Endothelial cell of umbilical vein (primary cell): ENCODE data around the gene KARS1. TPM values are rescaled to one million over a fixed set of nuclear protein-coding genes. Genes with fewer than 3 reads are reported as not detected.

ENCODE experiments used
- BruUV-seq: library from RNA; stranded (reverse); fragments of 400-500 nt; replicated peaks from 2 replicates; lab custom pipeline; 2021; lab: Mats Ljungman, UMichigan
- CTCF ChIA-PET: fragments of 300-600, 350-600 bp; sonication (Branson Sonifier 250); formaldehyde crosslinking; loops from one replicate; lab custom pipeline; 2021; ENCODE audit warnings: antibody characterized with exemption, inconsistent platforms; lab: Charles Lee
- POLR2A ChIA-PET: fragments of 300-600, 350-600 bp; sonication (Branson Sonifier 250); formaldehyde crosslinking; loops from one replicate; lab custom pipeline; 2021; ENCODE audit warnings: antibody characterized with exemption, inconsistent platforms; lab: Charles Lee
- DNase-seq: peaks from one replicate; pipeline ENCODE4 v3.0.0-alpha.2; 2011; ENCODE audit warnings: low read depth, low spot score
- FAIRE-seq: peaks from 2 replicates; lab custom pipeline; 2011; peaks lifted over from hg19 to GRCh38; lab: Jason Lieb, UNC
- H2AFZ ChIP-seq: 2 replicates; pipeline ENCODE4 v1.6.0; 2012; ENCODE audit warnings: low read depth, low read length, control low read depth, inconsistent platforms
- H3K27ac ChIP-seq: 2 replicates; pipeline ENCODE4 v1.5.1; 2011; ENCODE audit warnings: low read depth, mild to moderate bottlenecking, control low read depth, low read length, moderate library complexity; ENCODE audit not compliant: insufficient read depth
- H3K27me3 ChIP-seq, 2 experiments: 2 replicates each; pipeline versions ENCODE4 v1.6.0 to v1.6.1; 2011; ENCODE audit warnings: low read length in 2 of 2, mixed read lengths in 1 of 2; ENCODE audit not compliant: control insufficient read depth in 2 of 2, insufficient read depth in 2 of 2
- H3K36me3 ChIP-seq, 2 experiments: 2 replicates in 1 of 2; 3 replicates in 1 of 2; pipeline ENCODE4 v1.5.1; 2011; ENCODE audit warnings: low read length in 2 of 2, mild to moderate bottlenecking in 1 of 2, moderate library complexity in 1 of 2; ENCODE audit not compliant: control insufficient read depth in 2 of 2, insufficient read depth in 2 of 2; ENCODE audit errors: extremely low read depth in 1 of 2
- H3K4me1 ChIP-seq: 3 replicates; pipeline ENCODE4 v1.5.1; 2011; ENCODE audit warnings: mild to moderate bottlenecking, low read length; ENCODE audit not compliant: control insufficient read depth, insufficient read depth; ENCODE audit errors: extremely low read depth
- H3K4me2 ChIP-seq: 2 replicates; pipeline ENCODE4 v1.6.1; 2011; ENCODE audit warnings: low read length, control low read depth, mixed read lengths; ENCODE audit not compliant: insufficient read depth
- H3K4me3 ChIP-seq, 3 experiments: fragments of 200-600 bp in 1 of 3; sonication (generic), shearing (Covaris generic) in 1 of 3; replicated peaks in 1 of 3; 2 replicates each; pipeline ENCODE4 v1.5.1; 2011 to 2016; ENCODE audit warnings: control low read depth in 3 of 3, low read length in 3 of 3, mild to moderate bottlenecking in 2 of 3, inconsistent platforms in 1 of 3, low read depth in 1 of 3, moderate library complexity in 1 of 3; ENCODE audit not compliant: insufficient read depth in 1 of 3
- H3K79me2 ChIP-seq: 2 replicates; pipeline ENCODE4 v1.6.0; 2012; ENCODE audit warnings: low read length, inconsistent platforms; ENCODE audit not compliant: control insufficient read depth, insufficient read depth
- H3K9ac ChIP-seq: replicated peaks from 2 replicates; pipeline ENCODE3; 2011; ENCODE audit warnings: low read length, control low read depth; ENCODE audit not compliant: insufficient read depth; ENCODE audit errors: extremely low read depth
- H3K9me1 ChIP-seq: replicated peaks from 3 replicates; pipeline ENCODE4 v1.6.0; 2011; ENCODE audit warnings: mild to moderate bottlenecking, low read length; ENCODE audit not compliant: control insufficient read depth, insufficient read depth; ENCODE audit errors: extremely low read depth
- H3K9me3 ChIP-seq: replicated peaks from 2 replicates; pipeline ENCODE4 v1.5.1; 2012; ENCODE audit warnings: low read length, inconsistent platforms; ENCODE audit not compliant: control insufficient read depth, insufficient read depth
- H4K20me1 ChIP-seq: replicated peaks from 2 replicates; pipeline ENCODE3; 2011; ENCODE audit warnings: mild to moderate bottlenecking, low read length; ENCODE audit not compliant: control insufficient read depth, insufficient read depth; ENCODE audit errors: extremely low read depth
- EZH2 ChIP-seq: IDR thresholded peaks from 2 replicates; pipeline ENCODE4 v1.6.1; 2012; ENCODE audit warnings: borderline replicate concordance, low read depth, mild to moderate bottlenecking, moderate library complexity, low read length, inconsistent platforms; ENCODE audit not compliant: severe bottlenecking
- FOS ChIP-seq: IDR thresholded peaks from 2 replicates; pipeline ENCODE4 v1.6.1; 2011; ENCODE audit warnings: mild to moderate bottlenecking, low read length, moderate library complexity, borderline replicate concordance; ENCODE audit not compliant: insufficient read depth
- GATA2 ChIP-seq: IDR thresholded peaks from 2 replicates; pipeline ENCODE4 v1.7.0; 2011; ENCODE audit warnings: low read depth, mild to moderate bottlenecking, moderate library complexity, mixed read lengths, low read length; ENCODE audit not compliant: insufficient read length, insufficient read depth
- JUN ChIP-seq: IDR thresholded peaks from 2 replicates; pipeline ENCODE4 v1.6.1; 2011; ENCODE audit warnings: borderline replicate concordance, low read depth; ENCODE audit not compliant: insufficient read length, insufficient read depth
- MAX ChIP-seq: IDR thresholded peaks from 2 replicates; pipeline ENCODE4 v1.6.1; 2011; ENCODE audit not compliant: insufficient read depth, insufficient read length
- MYC ChIP-seq: IDR thresholded peaks from one replicate; pipeline ENCODE4 v1.6.1; 2011; ENCODE audit warnings: mild to moderate bottlenecking, low read depth, low read length
- POLR2A ChIP-seq: IDR thresholded peaks from 2 replicates; pipeline ENCODE4 v1.6.1; 2012; ENCODE audit warnings: low read depth, mild to moderate bottlenecking, control low read depth, low read length
- POLR2AphosphoS5 ChIP-seq: IDR thresholded peaks from 2 replicates; pipeline ENCODE4 v1.6.1; 2012; ENCODE audit warnings: low read depth, mild to moderate bottlenecking, control low read depth, low read length, moderate library complexity; ENCODE audit not compliant: insufficient read depth
- dilution Hi-C: fragments of 300-500 bp; cut with MboI; formaldehyde crosslinking; loops from one replicate; pipeline ENCODE4 v1.15.0; 2019; ENCODE audit warnings: low sequenced_read_pairs; ENCODE audit not compliant: extremely low pct_ligation_motif_present
- intact Hi-C: fragments of 100-400 bp; cut with micrococcal nuclease; formaldehyde crosslinking; loops from one replicate; pipeline ENCODE4 v1.10.0; 2022
- polyA plus RNA-seq, 4 experiments: library from polyadenylated mRNA; depleted of rRNA in 3 of 4; stranded (reverse) in 3 of 4; unstranded in 1 of 4; fragments of >200 nt; gene quantifications; 2 replicates each; pipeline versions ENCODE4 v1.2.1 to v1.2.3, GENCODE V29; 2011 to 2012; ENCODE audit warnings: missing spikeins in 1 of 4
- total RNA-seq: library from RNA; stranded (reverse); gene quantifications from 2 replicates; pipeline ENCODE4 v1.2.3, GENCODE V29; 2021
- TF ChIP-seq, protein P1 (sequence below), 2 donors: IDR thresholded peaks; 1 replicate in 1 of 2; 2 replicates in 1 of 2; pipeline ENCODE4 v1.5.1; 2011; ENCODE audit warnings: low read length in 2 of 2, mild to moderate bottlenecking in 2 of 2, moderate library complexity in 2 of 2, control low read depth in 1 of 2, inconsistent platforms in 1 of 2, low read depth in 1 of 2; ENCODE audit not compliant: insufficient read depth in 1 of 2; ENCODE audit errors: extremely low read depth in 1 of 2

KARS1 gene
- total and polyA plus RNA-seq, 2 donors (not counting 3 experiments of a cell fraction or from before 2014, with no cell fraction given) = 83.3 to 146 TPM

- DNase-seq = no peak
Measured at GRCh38 chr16:75617121-75617520, 30.3 kb downstream of the KARS1 start.

More at GRCh38 chr16:75617121-75617520, 30.3 kb downstream of the KARS1 start:
- no peak overlapping the region for H3K4me3 ChIP-seq
- dilution Hi-C loops = no loop called here
- intact Hi-C loops = no loop called here
- H3K9me3 ChIP-seq = no peaks in the 10 kb centered on the region
- CTCF ChIA-PET = no interaction called here
- H2AFZ ChIP-seq = no peak overlapping the region
- peaks cover 10 to 11% of the 10 kb centered on the region in 2 experiments for H3K36me3 ChIP-seq
- H4K20me1 ChIP-seq = no peaks in the 10 kb centered on the region
- H3K9me1 ChIP-seq = no peaks in the 10 kb centered on the region
- H3K27ac ChIP-seq = no peak overlapping the region
- peaks cover 10% of the 10 kb centered on the region for H3K4me1 ChIP-seq
- TF ChIP-seq POLR2AphosphoS5 (no peak), GATA2 (no peak), MYC (no peak), JUN (no peak), FOS (no peak), POLR2A (no peak), MAX (no peak), EZH2 (no peak)
- TF ChIP-seq, protein P1, sequence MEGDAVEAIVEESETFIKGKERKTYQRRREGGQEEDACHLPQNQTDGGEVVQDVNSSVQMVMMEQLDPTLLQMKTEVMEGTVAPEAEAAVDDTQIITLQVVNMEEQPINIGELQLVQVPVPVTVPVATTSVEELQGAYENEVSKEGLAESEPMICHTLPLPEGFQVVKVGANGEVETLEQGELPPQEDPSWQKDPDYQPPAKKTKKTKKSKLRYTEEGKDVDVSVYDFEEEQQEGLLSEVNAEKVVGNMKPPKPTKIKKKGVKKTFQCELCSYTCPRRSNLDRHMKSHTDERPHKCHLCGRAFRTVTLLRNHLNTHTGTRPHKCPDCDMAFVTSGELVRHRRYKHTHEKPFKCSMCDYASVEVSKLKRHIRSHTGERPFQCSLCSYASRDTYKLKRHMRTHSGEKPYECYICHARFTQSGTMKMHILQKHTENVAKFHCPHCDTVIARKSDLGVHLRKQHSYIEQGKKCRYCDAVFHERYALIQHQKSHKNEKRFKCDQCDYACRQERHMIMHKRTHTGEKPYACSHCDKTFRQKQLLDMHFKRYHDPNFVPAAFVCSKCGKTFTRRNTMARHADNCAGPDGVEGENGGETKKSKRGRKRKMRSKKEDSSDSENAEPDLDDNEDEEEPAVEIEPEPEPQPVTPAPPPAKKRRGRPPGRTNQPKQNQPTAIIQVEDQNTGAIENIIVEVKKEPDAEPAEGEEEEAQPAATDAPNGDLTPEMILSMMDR (IDR thresholded peaks at IDR 0.05; ENCODE audit: extremely low read depth in 1 of 2, insufficient read depth in 1 of 2, low read depth in 1 of 2, low read length in 2 of 2) = no peak
- no peak overlapping the region for H3K9ac ChIP-seq
- no peaks in the 10 kb centered on the region for H3K27me3 ChIP-seq
- no peak for FAIRE-seq
- POLR2A ChIA-PET = no interaction called here
- BruUV-seq = no TSS peak
- H3K79me2 ChIP-seq = peaks cover 7% of the 10 kb centered on the region
- no peak overlapping the region for H3K4me2 ChIP-seq
